Measurements from ENCODE around the gene UTP15.

Gene UTP15

GRCh38 chr5:73565139-73565968 is at the start of gene UTP15, which contains the start of gene ANKRA2:
TSS of gene UTP15 (plus strand) at chr5:73565743. CDS start at chr5:73567345, 1,602 bp downstream.
TSS of gene ANKRA2 (minus strand) at chr5:73565639. CDS start at chr5:73562881, 2,758 bp downstream.
- DNase-seq: peak; percentile 97

GRCh38 chr5:73519531-73520283 is 45.8 kb upstream of the UTP15 start:
- DNase-seq: peak; percentile 80 to 84

GRCh38 chr5:73522989-73523388 is 42.6 kb upstream of the UTP15 start:
- DNase-seq: no peak

GRCh38 chr5:73523861-73524260 is 41.7 kb upstream of the UTP15 start:
- no peak for DNase-seq

- no peak for DNase-seq
These were observed 39.8 kb upstream of the UTP15 start for GRCh38 chr5:73525606-73526203.

GRCh38 chr5:73528248-73528647 is 37.3 kb upstream of the UTP15 start:
- DNase-seq: no peak

GRCh38 chr5:73529081-73529480 is 36.5 kb upstream of the UTP15 start:
- DNase-seq: no peak

GRCh38 chr5:73531356-73531755 is 34.2 kb upstream of the UTP15 start:
- DNase-seq: no peak

- DNase-seq: no peak
These were observed 33.3 kb upstream of the UTP15 start for GRCh38 chr5:73532195-73532594.

- DNase-seq: no peak
These were observed 31.4 kb upstream of the UTP15 start for GRCh38 chr5:73534011-73534644.

GRCh38 chr5:73534971-73535370 is 30.6 kb upstream of the UTP15 start:
- DNase-seq: no peak

- DNase-seq: no peak
These were observed 25.8 kb upstream of the UTP15 start for GRCh38 chr5:73539730-73540129.

GRCh38 chr5:73540192-73540591 is 25.4 kb upstream of the UTP15 start:
- DNase-seq: no peak

- DNase-seq: no peak
These were observed 23.5 kb upstream of the UTP15 start for GRCh38 chr5:73542020-73542419.

GRCh38 chr5:73544429-73545402 is 20.8 kb upstream of the UTP15 start:
- DNase-seq: no peak

GRCh38 chr5:73545403-73545779 is 20.2 kb upstream of the UTP15 start:
- no peak for DNase-seq

GRCh38 chr5:73550016-73550415 is 15.5 kb upstream of the UTP15 start:
- DNase-seq: no peak

GRCh38 chr5:73552642-73553041 is 12.9 kb upstream of the UTP15 start:
- DNase-seq: no peak

- no peak for DNase-seq
These were observed 6.6 kb upstream of the UTP15 start for GRCh38 chr5:73558950-73559349.

- DNase-seq: no peak
These were observed 1.5 kb upstream of the UTP15 start for GRCh38 chr5:73564018-73564417.

- DNase-seq: no peak
These were observed 868 bp upstream of the UTP15 start for GRCh38 chr5:73564675-73565074.

GRCh38 chr5:73565969-73566547 is 515 bp downstream of the UTP15 start:
- DNase-seq: no peak
